ENCODE data around the gene GLDN.

The GLDN gene

DNA sequence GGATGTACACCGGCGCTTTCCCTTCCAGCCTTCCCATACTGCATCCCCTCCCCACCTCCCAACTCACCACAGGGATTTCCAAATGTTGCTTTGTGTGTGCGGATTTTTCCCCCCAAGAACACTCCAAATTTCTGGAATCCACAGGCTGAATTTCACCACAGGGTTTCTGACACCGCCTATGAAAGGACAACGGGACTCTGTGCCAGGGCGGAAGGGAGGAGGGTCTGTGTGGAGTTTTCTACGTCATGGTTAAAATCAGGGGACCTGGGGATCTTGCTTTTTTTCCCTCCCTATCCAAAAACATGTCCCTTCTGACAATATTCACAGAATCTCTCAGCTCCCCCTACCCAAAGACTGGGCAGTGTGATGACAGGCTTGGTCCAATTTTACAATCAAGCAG is 17.7 kb upstream of the GLDN start:
- no peak for DNase-seq

DNA sequence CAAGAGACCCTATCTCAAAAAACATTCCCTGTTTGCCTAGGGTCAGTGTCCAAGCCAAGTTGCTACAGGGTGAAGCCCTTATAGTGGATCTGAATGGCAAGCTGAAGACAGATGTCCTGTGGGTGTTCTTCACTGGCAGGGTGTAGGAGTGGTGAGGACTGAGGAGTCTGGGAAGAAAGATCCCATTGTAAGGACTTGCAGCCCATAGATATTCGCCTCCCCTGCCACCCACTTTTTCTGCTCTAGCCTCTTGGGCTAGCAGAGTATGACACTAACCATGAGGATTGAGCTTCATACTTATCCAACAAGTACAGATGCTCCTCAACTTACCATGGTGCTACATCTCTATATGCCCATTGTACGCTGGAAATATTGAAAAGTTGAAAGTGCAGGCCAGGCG is 16.3 kb upstream of the GLDN start:
- DNase-seq: no peak

DNA sequence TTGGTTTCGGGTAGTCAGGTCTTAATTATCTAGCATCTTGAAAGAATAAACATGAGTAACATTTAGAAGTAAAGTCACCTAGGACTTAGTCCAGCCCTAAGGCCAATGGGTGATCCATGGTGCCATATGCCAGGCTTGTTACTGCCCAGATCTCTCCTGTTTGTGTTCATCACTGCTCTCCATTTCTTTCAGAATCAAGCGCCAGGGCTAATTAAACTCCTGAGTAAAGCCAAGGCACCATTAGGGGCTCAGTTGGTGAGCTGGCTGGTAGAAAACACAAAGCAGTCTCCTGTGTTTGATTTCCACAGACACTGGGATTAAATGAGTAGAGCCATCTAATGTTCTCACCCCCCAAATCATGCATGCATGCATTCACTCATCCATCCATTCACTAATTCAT is 14.4 kb upstream of the GLDN start:
- DNase-seq: no peak

GRCh38 chr15:51328926-51329325 is 12.5 kb upstream of the GLDN start:
- DNase-seq: no peak

DNA sequence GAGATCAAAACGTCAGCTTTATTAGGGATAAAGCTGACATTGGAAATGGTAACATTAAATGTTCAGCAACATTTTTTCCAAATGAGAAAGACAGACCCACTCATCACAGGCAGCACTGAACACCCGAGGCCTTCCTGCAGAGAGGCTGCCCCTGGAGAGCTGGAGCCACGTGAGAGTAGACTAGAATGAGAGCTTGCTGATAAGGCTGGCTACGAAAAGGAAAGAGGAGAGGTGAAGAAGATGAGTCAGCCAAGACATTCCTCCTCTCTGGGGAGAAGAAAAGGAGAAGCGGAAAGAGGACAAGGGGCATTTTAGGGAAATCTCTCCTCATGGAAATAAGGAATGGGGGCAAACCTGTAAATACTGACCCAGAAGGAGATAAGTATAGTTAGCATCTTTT is 10.3 kb upstream of the GLDN start:
- DNase-seq: no peak

DNA sequence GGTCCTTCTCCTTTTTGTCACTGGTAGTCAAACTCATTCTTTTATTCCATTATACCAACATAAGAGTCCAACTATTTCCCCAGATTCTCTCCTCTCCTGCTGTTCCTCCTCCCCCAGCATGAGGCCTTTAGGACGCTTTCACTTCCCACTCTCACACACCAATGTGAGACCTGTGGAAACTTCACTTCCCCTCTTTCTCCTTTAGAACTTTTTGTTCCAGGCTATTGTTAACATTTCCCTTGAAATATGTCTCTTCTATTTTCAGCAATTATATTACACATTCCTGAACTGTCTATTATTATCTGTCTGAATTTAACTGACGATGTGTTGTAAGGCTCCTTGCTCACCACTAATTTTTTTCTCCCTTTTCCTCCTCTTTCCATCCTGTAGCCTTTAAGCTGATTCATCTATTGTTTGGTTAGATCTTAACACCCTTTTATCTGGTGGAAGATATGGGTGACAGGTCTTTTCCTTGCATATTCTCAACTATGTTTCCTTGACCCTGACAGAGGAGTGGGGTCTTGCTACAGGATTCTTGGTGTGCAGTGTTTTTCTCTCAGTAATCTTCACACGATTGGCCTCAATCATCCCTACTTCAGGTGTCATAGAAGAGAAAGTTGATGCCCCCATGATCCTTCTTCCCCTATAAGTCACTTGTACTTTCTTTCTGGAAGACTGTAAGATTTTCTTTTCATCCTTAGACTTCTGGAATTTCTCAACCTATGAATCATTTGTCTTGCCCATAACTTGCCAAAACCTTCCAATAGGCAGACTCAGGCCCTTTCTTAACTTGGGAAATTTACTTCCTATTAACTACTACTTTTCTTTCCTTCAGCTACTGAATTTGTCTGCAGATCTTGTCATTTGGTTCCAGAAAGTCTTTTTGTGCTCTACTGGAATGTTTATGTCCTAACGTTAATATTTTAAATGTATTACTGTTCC is 9.0 kb upstream of the GLDN start:
- no peak for DNase-seq

GRCh38 chr15:51333571-51333970 is 7.9 kb upstream of the GLDN start:
- no peak for DNase-seq

DNA sequence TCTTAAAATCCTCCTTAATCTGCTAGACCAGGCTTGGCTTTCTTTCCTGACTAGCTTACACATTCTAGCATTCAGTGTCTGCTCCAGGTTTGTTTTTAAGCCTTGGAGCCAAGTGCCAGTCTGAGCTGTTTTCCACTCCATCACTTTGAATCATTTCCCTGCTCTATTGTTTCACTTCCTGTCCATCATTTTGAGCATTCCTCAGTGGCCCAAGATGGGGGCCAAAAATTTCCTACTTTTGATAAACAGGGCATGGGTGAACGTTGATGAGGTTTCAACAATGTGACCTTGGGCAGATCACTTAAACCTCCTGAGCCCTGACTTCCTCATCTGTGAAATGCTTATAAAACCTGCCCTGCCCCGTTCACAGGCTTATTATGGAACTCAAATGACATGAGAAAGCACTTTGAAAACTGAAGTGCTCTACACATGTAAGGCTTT is 7.4 kb upstream of the GLDN start:
- DNase-seq: no peak

DNA sequence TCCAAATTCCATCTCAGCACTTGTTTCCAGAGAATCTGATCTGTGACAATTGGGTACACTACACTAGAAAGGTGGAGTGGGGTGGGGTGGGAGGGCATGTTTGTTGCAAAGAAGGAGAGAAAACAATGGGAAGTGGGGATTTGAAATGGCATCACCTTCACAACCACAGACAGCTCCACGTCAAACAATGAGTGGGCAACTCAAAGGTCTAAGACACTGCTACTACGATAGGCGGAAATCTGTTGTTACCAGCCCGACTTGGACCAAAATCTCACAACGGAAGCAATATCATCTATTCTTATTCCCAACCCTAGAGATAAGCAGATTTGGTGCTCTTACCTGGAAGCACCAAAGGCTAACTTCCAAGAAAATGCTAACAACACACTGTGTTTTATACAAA is 6.4 kb upstream of the GLDN start:
- no peak for DNase-seq

DNA sequence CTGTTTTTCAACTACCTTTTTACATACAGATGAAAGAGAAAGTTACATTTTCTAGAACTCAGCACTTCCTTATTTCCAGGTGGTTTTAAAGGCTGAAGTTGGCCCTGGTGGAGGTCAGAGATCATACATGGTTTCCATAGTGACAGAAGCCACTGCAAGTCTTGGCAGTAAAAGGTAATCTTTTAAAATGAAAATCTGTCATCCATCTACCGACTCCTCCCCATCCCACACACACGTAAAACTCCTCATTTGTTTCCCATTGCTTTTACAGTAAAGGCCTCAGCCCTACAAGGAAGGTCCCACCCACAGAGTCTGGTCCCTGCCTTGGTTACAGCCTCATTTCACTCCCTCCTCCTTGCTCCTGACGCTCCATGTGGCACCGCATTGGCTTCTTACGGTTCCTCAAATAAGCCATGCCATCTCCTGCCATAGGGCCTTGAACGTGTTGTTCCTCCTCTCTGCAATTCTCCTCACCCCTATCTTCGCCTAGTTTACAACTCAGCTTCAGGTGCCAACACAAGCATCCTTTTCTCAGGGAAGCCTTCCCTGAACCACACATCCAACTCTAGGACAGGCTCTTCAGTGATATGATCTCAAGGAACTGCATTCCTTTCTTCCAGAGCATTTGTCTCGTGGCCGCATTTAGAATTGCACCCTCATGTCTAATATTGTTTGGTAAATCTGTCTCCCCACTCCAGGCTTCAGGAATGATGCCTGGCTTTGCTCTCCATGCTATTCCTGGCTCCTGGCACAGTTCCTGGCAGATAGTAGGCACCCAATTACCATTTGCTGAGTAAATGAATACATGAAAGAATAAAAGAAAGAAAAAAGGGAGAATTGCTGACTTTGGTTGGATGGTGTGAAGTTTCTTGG is 5.7 kb upstream of the GLDN start:
- no peak for DNase-seq

DNA sequence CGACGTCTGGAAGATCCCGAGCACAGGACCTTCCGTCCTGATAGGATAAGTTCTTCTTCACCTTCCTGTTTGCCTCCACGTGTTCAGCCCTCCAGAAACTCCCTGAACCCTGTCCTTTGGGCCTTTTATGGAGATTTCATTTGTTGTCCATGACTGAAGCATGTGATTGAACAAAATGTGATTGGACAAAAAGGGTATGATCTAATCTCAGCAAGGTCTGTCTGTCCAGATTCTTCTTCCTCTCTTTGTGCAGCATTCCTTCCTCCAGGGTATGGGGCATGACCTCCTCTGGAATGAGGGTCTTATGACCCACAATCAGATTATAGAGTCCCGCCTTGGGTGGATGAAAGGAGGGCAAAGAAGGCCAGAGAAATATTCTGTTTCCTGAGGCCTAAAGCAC is 3.0 kb upstream of the GLDN start, which contains the start of gene CYP19A1:
Gene CYP19A1, minus strand, starts transcription at position 101 of the 400 bp plus-strand sequence. CDS start 95,684 bp downstream, outside the sequence.
- DNase-seq: no peak

- peak; percentile 17 for DNase-seq
Measured at GRCh38 chr15:51342227-51342999, 958 bp downstream of the GLDN start.

GRCh38 chr15:51343466-51343865 is 2.0 kb downstream of the GLDN start:
- DNase-seq: no peak

- DNase-seq: no peak
Measured at GRCh38 chr15:51346136-51346535, 4.7 kb downstream of the GLDN start.

- no peak for DNase-seq
Measured at GRCh38 chr15:51348688-51349087, 7.2 kb downstream of the GLDN start.

DNA sequence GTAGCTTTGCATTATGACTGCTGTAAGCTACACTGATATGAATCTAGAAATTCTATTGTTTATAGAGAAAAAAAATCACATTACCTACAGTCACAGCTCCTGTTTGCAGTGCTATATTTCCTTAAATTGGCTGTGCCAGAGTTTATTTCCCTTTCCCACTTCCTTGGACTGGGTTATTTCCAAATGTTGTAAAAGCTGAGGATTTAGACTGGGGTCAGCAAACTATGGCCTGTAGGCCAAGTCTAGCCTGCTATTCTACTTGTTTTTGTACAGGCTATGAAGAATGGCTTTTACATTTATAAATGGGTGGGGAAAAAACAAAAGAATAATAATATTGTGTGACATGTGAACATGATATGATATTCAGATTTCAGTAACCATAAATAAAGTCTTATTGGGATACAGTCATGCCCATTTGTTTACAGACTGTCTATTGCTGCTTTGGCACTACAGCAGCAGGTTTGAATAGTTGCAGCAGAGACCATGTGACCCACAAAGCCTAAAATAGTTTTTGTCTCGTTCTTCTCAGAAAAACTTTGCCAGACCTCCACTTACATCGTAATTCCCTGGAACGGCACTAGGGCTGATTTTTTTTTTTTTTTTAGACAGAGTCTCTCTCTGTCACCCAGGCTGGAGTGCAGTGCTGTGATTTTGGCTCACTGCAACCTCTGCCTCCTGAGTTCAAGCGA is 7.8 kb downstream of the GLDN start:
- DNase-seq: no peak

DNA sequence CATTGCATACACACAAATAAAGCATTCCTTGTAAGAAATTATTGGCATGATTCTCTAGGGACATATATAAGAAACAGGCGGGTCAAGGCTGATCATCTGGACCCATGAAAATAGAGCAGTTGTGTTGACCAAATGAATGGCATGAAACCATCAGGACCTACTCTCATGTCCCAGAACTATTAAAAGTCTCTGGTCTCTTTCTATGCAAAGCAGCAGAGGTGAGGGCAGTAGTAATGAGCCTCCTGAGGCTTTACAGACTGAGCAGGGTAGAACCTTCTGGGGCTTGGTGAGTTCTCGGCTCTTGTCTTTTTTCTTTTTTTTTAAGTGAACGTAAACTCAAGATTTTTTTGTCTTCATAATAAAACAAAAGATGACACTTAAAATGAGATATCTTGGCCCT is 9.3 kb downstream of the GLDN start:
- DNase-seq: no peak

DNA sequence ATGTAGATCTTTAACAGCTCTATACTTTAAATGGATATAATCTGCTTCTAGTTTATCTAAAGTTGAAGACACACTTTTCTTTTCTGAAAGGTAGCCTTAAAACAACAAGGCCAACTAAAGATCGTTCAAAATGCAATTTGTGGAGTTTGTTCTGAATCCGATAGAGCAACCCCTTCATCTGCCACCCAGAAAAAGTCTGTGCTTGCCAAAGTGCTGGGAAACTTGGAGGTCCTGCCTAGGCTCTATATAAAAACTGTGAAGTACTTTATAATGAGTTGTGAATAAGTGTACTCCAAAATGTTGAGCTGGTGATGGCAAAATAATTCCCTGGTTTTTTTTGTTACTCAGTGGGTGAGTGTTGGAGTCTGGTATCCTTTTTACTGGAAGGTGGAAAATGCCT is 12.5 kb downstream of the GLDN start:
- no peak for DNase-seq

GRCh38 chr15:51355096-51355495 is 13.6 kb downstream of the GLDN start:
- no peak for DNase-seq

DNA sequence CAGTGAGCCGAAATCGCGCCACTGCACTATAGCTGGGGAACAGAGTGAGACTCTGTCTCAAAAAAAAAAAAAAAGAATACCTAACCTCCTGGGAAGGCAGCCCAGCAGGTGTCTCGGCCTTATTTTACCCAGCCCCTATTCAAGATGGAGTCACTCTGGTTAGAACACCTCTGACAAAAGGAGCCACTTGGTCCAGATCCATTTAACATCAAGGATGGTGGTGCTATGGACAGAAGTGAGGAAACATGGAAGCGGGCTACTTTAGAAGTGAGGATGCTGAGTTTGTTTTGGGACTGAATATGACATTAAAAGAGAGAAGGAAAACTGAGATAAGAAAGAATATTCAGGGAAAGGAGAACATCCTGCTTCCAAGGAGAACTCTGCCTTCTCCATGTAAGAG is 14.7 kb downstream of the GLDN start:
- DNase-seq: no peak

DNA sequence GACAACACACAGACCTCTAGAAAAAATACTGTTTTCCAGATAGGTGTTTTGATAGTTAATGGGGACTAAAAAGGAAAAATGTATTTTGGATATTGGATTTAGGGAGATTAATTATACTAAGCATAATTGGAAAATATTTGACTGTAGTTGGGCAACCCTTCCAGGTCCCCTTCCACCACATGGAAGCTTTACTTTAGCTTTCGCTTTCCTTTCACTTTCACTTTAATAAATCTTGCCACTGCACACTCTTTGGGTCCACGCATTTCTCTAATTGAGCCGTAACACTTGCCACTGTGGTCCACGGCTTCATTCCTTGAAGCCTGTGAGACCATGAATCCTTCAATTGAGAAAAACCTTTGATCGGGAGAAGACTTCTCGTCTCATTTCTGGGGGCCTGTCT is 15.5 kb downstream of the GLDN start:
- DNase-seq: no peak

GRCh38 chr15:51359981-51360380 is 18.5 kb downstream of the GLDN start:
- no peak for DNase-seq

Measured in NCI-H748 treated with DMSO at 0.1 percent for 48 hours (cell line).